Aorta (tissue), 5 donors: ENCODE results near the gene KLHL7. TPM values are rescaled to one million over a fixed set of nuclear protein-coding genes. Genes with fewer than 3 reads are reported as not detected.

Experiments
- ATAC-seq: fragments of 200-7000 bp; cut with Tn5 transposase; one replicate; pipeline ENCODE4 v1.9.1; 2022; ENCODE audit warnings: moderate library complexity; ENCODE audit not compliant: low FRiP score
- DNase-seq, 2 donors: peaks; one replicate each; pipeline ENCODE4 v3.0.0-alpha.2; 2020
- H3K27ac ChIP-seq, 2 donors: one replicate each; pipeline ENCODE4 v1.5.1; 2013; ENCODE audit warnings: low read length in 2 of 2, mild to moderate bottlenecking in 2 of 2, moderate library complexity in 2 of 2, control low read depth in 1 of 2, inconsistent platforms in 1 of 2, low read depth in 1 of 2
- H3K27me3 ChIP-seq, 2 donors: one replicate each; pipeline ENCODE4 v1.6.1; 2013; ENCODE audit warnings: control low read depth in 1 of 2, low read length in 1 of 2, mild to moderate bottlenecking in 1 of 2, moderate library complexity in 1 of 2; ENCODE audit not compliant: insufficient read depth in 2 of 2, control insufficient read depth in 1 of 2
- H3K36me3 ChIP-seq, 2 donors: one replicate each; pipeline ENCODE4 v1.6.1; 2013; ENCODE audit warnings: control low read depth in 1 of 2, low read length in 1 of 2, mild to moderate bottlenecking in 1 of 2; ENCODE audit not compliant: insufficient read depth in 2 of 2, control insufficient read depth in 1 of 2
- H3K4me1 ChIP-seq, 2 donors: one replicate each; pipeline ENCODE4 v1.6.1; 2013; ENCODE audit warnings: low read length in 2 of 2, control low read depth in 1 of 2, mild to moderate bottlenecking in 1 of 2, moderate library complexity in 1 of 2; ENCODE audit not compliant: insufficient read depth in 2 of 2, control insufficient read depth in 1 of 2
- H3K4me3 ChIP-seq, 2 donors: one replicate each; pipeline ENCODE4 v1.5.1; 2013; ENCODE audit warnings: low read length in 2 of 2, control low read depth in 1 of 2, mild to moderate bottlenecking in 1 of 2
- H3K9me3 ChIP-seq: one replicate; pipeline ENCODE4 v1.6.1; 2013; ENCODE audit warnings: mild to moderate bottlenecking, low read length; ENCODE audit not compliant: control insufficient read depth
- WGBS, 2 donors: extraction: QIAGEN DNeasy Blood & Tissue Kit; methylation state at CpG; one replicate each; pipeline ENCODE4 v1.1.7; 2013; 5-methylcytosine and 5-hydroxymethylcytosine counted together
- intact Hi-C, 2 donors: fragments of 100-400 bp; cut with DNase I; formaldehyde crosslinking; loops; one replicate each; pipeline versions ENCODE4 v1.14.2 to v1.15.0; 2022
- polyA plus RNA-seq, 2 donors: library from polyadenylated mRNA; stranded (reverse); fragments of 200-250 nt; gene quantifications; one replicate each; pipeline ENCODE4 v1.2.3, GENCODE V29; 2013
- total RNA-seq, 2 donors: library from RNA; stranded (reverse); fragmentation: NEBNext Ultra II Directional; extraction: Animal tissue kit (Norgen Biotek cat#: 25700); gene quantifications; one replicate each; pipeline ENCODE4 v1.2.1, GENCODE V29; 2021
- donor health status: healthy with polysubstance abuse.
- donor health status: Bipolar disorder and iron deficiency.
- donor health status: DM: no; HTN: no; CAD: no.
- donor health status: DM: no; HTN: no; CAD: no.
- donor health status: DM: yes; HTN: yes; CAD: no.

KLHL7 gene
- total and polyA plus RNA-seq, 4 donors, result 10.5 to 23.0 (median 19.8) TPM

GRCh38 chr7:23135755-23136154, 30.2 kb downstream of the KLHL7 start:
- Histone ChIP-seq H3K27me3 (no peaks in the 10 kb centered on the region), H3K4me1 (no peaks in the 10 kb centered on the region), H3K27ac (no peak overlapping the region), H3K36me3 (no peaks in the 10 kb centered on the region), H3K9me3 (no peaks in the 10 kb centered on the region), H3K4me3 (no peak overlapping the region)
- ATAC-seq (no peak), DNase-seq (no peak)
- intact Hi-C loops, result no loop called here
- 59 to 73% methylated on average over 1 of the region's 1 CpG for WGBS, 2 donors

- intact Hi-C loops, result no loop called here
- Histone ChIP-seq H3K4me3 (no peak overlapping the region), H3K36me3 (peaks cover 0 to under 1% of the 10 kb centered on the region in 2 donors), H3K27me3 (no peaks in the 10 kb centered on the region), H3K27ac (no peak overlapping the region), H3K9me3 (no peaks in the 10 kb centered on the region), H3K4me1 (no peaks in the 10 kb centered on the region)
- no peak for ATAC-seq
- DNase-seq, result no peak
- WGBS, 2 donors, result 21 to 31% methylated on average over 1 of the region's 1 CpG
Observed at GRCh38 chr7:23136216-23136615, 30.6 kb downstream of the KLHL7 start.

- DNase-seq, result no peak
- Histone ChIP-seq H3K4me3 (no peak overlapping the region), H3K36me3 (peaks cover 2 to 7% of the 10 kb centered on the region in 2 donors), H3K9me3 (no peaks in the 10 kb centered on the region), H3K27me3 (no peaks in the 10 kb centered on the region), H3K4me1 (no peaks in the 10 kb centered on the region), H3K27ac (no peak overlapping the region)
- intact Hi-C loops, result no loop called here
- no peak for ATAC-seq
- 80 to 92% methylated on average over 5 to 6 of the region's 6 CpGs for WGBS, 2 donors
Observed at GRCh38 chr7:23157679-23158078, 52.1 kb downstream of the KLHL7 start.

GRCh38 chr7:23158546-23158945, 53.0 kb downstream of the KLHL7 start:
- no peak for DNase-seq
- H3K27me3 ChIP-seq, result no peaks in the 10 kb centered on the region
- WGBS, 2 donors, result 97 to 98% methylated on average over 2 of the region's 2 CpGs
- no peaks in the 10 kb centered on the region for H3K9me3 ChIP-seq
- no peak for ATAC-seq
- H3K36me3 ChIP-seq, result peaks cover under 1 to 2% of the 10 kb centered on the region in 2 donors
- no peaks in the 10 kb centered on the region for H3K4me1 ChIP-seq
- no peak overlapping the region for H3K4me3 ChIP-seq
- intact Hi-C loops, result no loop called here
- no peak overlapping the region for H3K27ac ChIP-seq

- Histone ChIP-seq H3K27me3 (no peaks in the 10 kb centered on the region), H3K9me3 (no peaks in the 10 kb centered on the region), H3K4me3 (no peak overlapping the region), H3K36me3 (peaks cover 0 to under 1% of the 10 kb centered on the region in 2 donors), H3K4me1 (no peaks in the 10 kb centered on the region), H3K27ac (no peak overlapping the region)
- intact Hi-C loops, result no loop called here
- DNase-seq, result no peak
- WGBS, 2 donors, result 90 to 92% methylated on average over 1 of the region's 1 CpG
- no peak for ATAC-seq
Observed at GRCh38 chr7:23161482-23161881, 55.9 kb downstream of the KLHL7 start.

GRCh38 chr7:23164846-23165245, 59.3 kb downstream of the KLHL7 start:
- DNase-seq (no peak), ATAC-seq (no peak)
- Histone ChIP-seq H3K27me3 (no peaks in the 10 kb centered on the region), H3K36me3 (no peaks in the 10 kb centered on the region), H3K4me3 (no peak overlapping the region), H3K4me1 (no peaks in the 10 kb centered on the region), H3K27ac (no peak overlapping the region), H3K9me3 (no peaks in the 10 kb centered on the region)
- intact Hi-C loops, result no loop called here
- 92 to 93% methylated on average over 3 of the region's 3 CpGs for WGBS, 2 donors

GRCh38 chr7:23165316-23165715, 59.7 kb downstream of the KLHL7 start:
- H3K27ac ChIP-seq, result no peak overlapping the region
- no peaks in the 10 kb centered on the region for H3K27me3 ChIP-seq
- no peak for DNase-seq
- H3K4me1 ChIP-seq, result no peaks in the 10 kb centered on the region
- intact Hi-C loops, result no loop called here
- no peak overlapping the region for H3K4me3 ChIP-seq
- WGBS, 2 donors, result 93 to 100% methylated on average over 1 of the region's 1 CpG
- no peaks in the 10 kb centered on the region for H3K9me3 ChIP-seq
- ATAC-seq, result no peak
- no peaks in the 10 kb centered on the region for H3K36me3 ChIP-seq

GRCh38 chr7:23167691-23168090, 62.1 kb downstream of the KLHL7 start:
- no peak overlapping the region for H3K4me3 ChIP-seq
- WGBS, 2 donors, result 80 to 81% methylated on average over 5 of the region's 5 CpGs
- no peaks in the 10 kb centered on the region for H3K9me3 ChIP-seq
- ATAC-seq (no peak), DNase-seq (no peak)
- H3K27me3 ChIP-seq, result no peaks in the 10 kb centered on the region
- no peaks in the 10 kb centered on the region for H3K4me1 ChIP-seq
- intact Hi-C loops, result no loop called here
- H3K27ac ChIP-seq, result no peak overlapping the region
- H3K36me3 ChIP-seq, result no peaks in the 10 kb centered on the region

GRCh38 chr7:23168111-23168885, 62.7 kb downstream of the KLHL7 start:
- no peaks in the 10 kb centered on the region for H3K27me3 ChIP-seq
- WGBS, 2 donors, result 81 to 83% methylated on average over 8 of the region's 8 CpGs
- H3K9me3 ChIP-seq, result no peaks in the 10 kb centered on the region
- no peak overlapping the region for H3K27ac ChIP-seq
- H3K4me1 ChIP-seq, result no peaks in the 10 kb centered on the region
- H3K36me3 ChIP-seq, result no peaks in the 10 kb centered on the region
- DNase-seq, result no peak
- ATAC-seq, result no peak
- intact Hi-C loops, result no loop called here
- H3K4me3 ChIP-seq, result no peak overlapping the region
